ENCODE data around the gene ASB8. TPM values are rescaled to one million over a fixed set of nuclear protein-coding genes. Genes with fewer than 3 reads are reported as not detected.
A peak's percentile ranks its signal among the peaks of the same experiment; 100 is the strongest.
"Not testable (repeated sequence)": the region's sequence is repeated elsewhere in the genome, so short reads cannot be mapped to it uniquely, and the experiment has no call there.

Gene ASB8
- polyA plus RNA-seq, 1 donor, result 59.7 TPM

GRCh38 chr12:48183091-48183875 is 26.0 kb upstream of the ASB8 start, which contains the start of gene CCDC184:
Gene CCDC184 (plus strand): TSS chr12:48183644. CDS start chr12:48184123, 479 bp downstream.
- DNase-seq (ENCODE audit: low read depth), result no peak

GRCh38 chr12:48182631-48183030 is 25.3 kb upstream of the ASB8 start:
- no peak for DNase-seq (ENCODE audit: low read depth)

DNA sequence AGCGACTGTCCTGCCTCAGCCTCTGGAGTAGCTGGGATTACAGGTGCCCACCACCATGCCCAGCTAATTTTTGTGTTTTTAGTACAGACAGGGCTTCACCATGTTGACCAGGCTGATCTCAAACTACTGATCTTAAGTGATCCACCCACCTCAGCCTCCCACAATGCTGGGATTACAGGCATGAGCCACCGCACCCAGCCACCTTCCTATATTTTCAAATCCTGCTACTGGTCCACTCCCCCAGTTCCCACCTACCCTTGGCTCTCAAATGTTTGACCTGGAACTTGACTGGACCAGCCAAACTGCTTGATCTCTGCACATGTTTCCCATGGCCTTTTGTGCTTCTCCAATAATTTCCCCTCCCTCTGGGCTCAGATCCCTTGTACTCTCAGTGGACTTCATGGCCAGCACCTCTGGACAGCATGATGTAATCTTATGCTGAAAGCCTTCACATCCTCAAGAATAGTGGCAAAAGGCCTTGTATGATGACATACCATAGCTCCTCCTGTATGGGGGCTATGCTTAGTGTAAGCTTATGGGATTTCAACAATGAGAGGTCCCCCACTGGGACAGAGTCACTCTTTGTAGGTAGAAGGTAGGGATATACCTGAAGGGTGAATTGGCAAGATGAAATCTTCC is 23.7 kb upstream of the ASB8 start:
- DNase-seq (ENCODE audit: low read depth), result no peak

- DNase-seq (ENCODE audit: low read depth), result no peak
These were observed 23.1 kb upstream of the ASB8 start for GRCh38 chr12:48180424-48180823.

- no peak for DNase-seq (ENCODE audit: low read depth)
These were observed 22.2 kb upstream of the ASB8 start for GRCh38 chr12:48179466-48179865.

DNA sequence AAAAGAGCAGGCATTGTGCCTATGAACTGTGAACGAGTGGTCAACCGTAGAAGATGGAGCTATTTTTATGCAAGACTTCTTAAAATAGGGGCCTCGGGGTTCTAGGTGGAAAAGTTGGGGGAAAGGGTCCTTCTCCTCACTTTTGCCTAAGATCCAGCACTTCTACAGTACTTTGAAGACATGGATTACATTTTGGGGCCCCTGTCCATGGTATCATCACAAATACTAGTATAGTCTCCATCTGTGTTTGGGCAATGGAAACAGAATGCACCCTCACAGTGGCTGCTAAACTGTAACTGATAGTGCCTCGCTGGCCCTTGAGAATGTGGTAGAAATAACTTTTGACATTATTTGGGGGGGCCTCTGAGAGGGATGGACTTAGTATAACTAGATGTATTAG is 20.7 kb upstream of the ASB8 start:
- no peak for DNase-seq (ENCODE audit: low read depth)

DNA sequence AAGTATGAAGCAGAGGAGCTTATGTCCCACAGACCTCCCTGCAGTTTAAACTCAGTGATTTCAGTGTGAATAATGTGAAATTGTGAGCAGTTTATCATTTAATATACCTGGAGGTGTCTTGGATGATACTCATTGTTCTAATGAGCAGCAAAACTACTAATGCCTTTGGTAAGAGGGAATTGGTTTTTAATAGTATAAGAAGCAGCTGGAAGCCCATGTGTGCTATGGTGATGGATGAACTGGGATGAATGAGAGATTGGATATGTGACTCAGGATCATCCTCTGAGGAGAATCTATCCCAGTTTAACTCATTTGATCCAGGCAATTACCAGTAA is 19.1 kb upstream of the ASB8 start:
- no peak for DNase-seq (ENCODE audit: low read depth)

DNA sequence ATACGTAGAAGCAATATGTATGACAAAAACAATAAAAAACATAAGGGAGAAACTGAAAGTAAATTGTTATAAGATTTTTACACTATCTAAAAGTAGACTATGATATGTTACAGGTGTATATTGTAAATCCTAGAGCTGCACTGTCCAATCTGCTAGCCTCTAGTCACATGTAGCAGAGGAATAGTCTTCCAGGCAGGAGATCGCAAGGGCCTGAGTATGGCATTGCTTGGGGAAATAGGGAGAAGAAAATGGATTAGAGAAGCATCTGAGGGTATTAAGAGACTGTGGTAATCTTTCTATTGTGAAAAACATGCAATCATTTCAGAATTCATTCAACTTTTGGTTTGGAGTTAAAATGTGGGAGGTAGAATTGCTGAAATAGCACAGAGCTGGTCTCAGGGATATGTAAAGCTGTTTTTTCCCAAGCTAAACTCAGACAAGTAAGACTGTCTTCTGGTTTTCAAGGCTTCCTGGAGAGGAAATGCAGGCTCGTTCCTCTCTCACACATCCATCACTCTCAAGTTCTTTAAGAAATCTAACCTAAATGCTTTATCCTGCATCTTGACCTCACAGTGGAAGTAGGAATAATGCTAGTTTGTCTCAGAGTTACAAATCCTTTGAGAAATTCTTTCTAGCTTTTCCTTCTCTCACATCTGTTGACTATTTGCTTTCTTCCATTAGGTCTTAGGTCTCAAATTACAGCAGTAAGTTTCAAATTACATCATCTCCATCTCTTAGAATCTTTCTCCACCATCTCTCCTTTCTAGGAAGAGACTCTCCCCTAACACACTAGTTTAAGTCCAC is 18.5 kb upstream of the ASB8 start:
- no peak for DNase-seq (ENCODE audit: low read depth)

GRCh38 chr12:48169011-48169410 is 11.7 kb upstream of the ASB8 start:
- DNase-seq (ENCODE audit: low read depth), result no peak

- DNase-seq (ENCODE audit: low read depth), result peak; percentile 44
These were observed 8.0 kb upstream of the ASB8 start for GRCh38 chr12:48165089-48165981.

GRCh38 chr12:48164451-48164850 is 7.1 kb upstream of the ASB8 start:
- DNase-seq (ENCODE audit: low read depth), result no peak

- no peak for DNase-seq (ENCODE audit: low read depth)
These were observed 5.9 kb upstream of the ASB8 start for GRCh38 chr12:48163150-48163747.

DNA sequence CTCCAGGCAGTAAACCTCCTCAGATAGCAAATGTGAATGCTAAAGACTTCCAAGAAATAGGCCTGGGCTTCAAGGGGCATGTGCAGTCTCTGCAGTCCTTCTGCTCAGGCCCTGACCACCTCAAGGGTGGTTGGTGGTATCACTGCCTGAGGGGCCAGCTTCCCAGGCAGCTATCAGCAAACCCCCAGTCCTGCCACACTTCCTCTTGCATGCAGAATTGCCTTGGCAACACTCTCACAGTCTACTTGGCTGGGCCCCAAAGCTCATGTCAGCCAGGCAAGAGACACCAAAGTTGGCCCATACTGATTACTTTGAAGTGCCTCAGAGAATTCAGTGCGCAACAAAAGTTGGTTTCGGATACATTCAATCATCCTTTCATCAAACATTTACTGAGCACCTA is 3.5 kb upstream of the ASB8 start:
- no peak for DNase-seq (ENCODE audit: low read depth)

- no peak for DNase-seq (ENCODE audit: low read depth)
These were observed 2.7 kb upstream of the ASB8 start for GRCh38 chr12:48160046-48160445.

GRCh38 chr12:48157889-48158370 is 615 bp upstream of the ASB8 start:
- peak; percentile 9 for DNase-seq (ENCODE audit: low read depth)

GRCh38 chr12:48156652-48157017 is 680 bp downstream of the ASB8 start:
- no peak for DNase-seq (ENCODE audit: low read depth)

GRCh38 chr12:48155786-48156185 is 1.5 kb downstream of the ASB8 start:
- DNase-seq (ENCODE audit: low read depth), result not testable (repeated sequence)

DNA sequence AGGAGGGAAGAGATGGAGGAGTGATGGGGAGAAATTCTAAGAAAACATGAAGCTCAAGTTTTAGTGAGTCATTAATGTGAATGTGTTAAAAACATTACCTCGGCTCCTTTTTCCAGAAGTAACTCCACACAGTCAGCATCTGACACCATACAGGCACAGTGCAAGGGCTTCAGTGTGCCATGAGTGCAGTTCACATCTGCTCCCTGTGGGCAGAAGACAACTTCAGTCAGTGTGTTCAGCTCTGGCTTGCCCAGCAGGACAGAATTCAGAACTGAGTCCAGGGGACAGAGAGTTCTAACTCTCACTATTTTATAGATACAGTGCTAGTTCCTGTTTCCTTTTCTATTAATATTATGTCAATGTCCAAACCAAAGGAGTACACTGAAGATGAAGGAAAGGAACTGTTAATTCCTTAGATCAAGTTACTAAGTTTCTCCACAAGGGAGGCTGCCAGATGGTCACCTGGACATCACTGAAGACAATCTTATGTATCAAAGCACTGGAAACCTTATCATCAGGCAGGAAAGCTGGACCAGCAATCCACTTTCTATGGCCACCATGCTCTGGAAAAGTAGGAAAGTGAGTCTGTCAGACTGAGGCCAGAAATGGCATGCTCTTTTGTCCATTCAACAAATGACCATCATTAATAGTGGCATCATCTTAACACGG is 6.1 kb downstream of the ASB8 start:
- DNase-seq (ENCODE audit: low read depth), result no peak

DNA sequence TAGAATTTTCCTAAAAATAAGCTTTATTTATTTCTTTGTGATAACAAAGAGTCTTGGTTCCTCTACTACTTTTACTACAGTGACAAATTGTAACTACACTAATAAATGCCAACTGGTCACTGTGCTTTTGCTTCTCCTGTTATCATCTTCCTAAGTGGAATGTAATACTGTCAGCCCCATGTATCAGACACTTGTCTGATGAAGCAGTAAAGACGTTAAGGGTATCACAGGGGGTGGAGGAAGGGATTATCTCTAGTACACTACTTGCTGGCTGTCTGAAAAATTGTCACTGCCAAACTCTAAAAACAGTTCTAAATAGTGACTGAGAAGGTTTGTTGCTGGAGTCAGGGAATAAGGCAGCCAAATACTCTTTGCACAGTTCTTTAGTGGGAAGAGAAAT is 11.3 kb downstream of the ASB8 start:
- no peak for DNase-seq (ENCODE audit: low read depth)

DNA sequence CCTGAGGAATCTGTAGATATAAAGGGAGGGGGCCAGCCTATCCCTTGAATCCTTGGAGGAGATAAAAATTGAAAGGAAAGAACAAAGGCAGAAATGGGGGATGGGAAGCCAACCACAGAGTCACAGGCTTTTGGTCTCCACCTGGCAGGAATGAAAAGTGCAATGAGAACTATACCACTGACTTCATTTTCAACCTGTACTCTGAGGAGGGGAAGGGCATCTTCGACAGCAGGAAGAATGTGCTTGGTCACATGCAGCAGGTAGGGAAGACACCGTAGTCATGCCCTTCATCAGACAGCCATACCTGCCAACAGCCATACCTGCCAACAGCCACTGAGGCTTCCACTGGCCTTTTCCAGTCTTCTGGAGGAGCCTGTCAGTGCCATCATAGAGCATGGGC is 13.4 kb downstream of the ASB8 start:
- no peak for DNase-seq (ENCODE audit: low read depth)

Data from forelimb muscle (tissue), 1 donor.